Endometrial microvascular endothelial cells (primary cell): ENCODE results near the gene PKP4. TPM values are rescaled to one million over a fixed set of nuclear protein-coding genes. Genes with fewer than 3 reads are reported as not detected.

Experiments used
- in situ Hi-C: cut with HindIII; loops from 2 replicates; pipeline ENCODE4 v1.10.0; 2017; ENCODE audit warnings: low sequenced_read_pairs, low pct_unique_long_range_greater_than_20kb; ENCODE audit errors: inconsistent ontology term
- total RNA-seq: library from RNA; depleted of rRNA; stranded (reverse); fragments of >200 nt; gene quantifications from one replicate; pipeline ENCODE4 v1.2.3, GENCODE V29; 2015; ENCODE audit errors: inconsistent ontology term

PKP4 gene
- total RNA-seq, 1 donor from 2014 or later = 32.3 TPM

- in situ Hi-C loops = loop anchor here (25.0 kb wide), 1 partner anchor 121 kb away; no protein-coding TSS in a partner anchor
Measured at GRCh38 chr2:158616480-158617000, 159.8 kb downstream of the PKP4 start.

DNA sequence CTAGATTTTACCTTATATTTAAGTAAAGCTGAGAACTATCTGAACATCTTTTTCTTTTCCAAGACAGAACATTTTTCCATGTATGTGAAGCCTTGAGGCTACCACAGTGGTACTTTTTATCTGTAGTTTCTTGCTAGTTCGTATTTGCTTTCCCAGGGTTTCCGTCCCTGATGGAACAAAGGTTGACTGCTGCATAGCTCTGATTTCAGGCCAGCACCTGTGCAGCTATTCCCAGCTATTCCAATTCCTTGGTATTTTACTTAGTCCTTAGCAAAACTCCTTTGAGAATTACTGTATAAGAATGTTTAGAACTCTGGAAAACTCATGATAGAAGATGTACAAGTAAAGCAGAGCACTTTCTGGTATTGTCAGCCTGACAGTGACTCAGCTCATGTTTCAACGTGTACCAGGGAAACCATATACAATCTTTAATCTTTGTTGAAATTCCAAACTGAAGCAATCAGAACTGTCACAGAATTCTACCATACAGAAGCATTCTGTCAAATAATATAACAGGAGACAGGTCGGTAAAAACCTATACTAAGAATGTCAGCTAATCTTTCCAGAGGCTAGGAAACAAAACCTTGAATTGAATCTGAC, 162.2 kb downstream of the PKP4 start:
- in situ Hi-C loops = loop anchor here (25.0 kb wide), 1 partner anchor 118 kb away; no protein-coding TSS in a partner anchor

DNA sequence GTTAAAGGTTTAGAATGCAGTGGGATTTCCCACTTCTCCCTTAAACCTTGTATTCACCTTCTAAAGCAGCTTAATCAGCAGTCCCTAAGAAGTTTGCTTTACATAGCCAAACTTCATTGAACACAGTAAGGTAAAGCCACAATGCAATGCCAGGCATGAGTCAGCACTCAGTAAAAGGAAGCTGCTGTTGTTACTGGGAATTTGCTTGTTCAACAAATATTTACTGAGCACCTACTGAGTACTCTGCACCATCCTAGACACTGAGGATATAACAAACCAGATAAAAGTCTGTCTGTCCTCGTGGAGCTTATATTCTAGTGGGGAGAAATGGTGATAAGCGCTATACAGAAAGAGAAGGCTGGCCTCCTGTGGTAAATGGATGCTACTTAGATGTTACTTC, 162.7 kb downstream of the PKP4 start:
- in situ Hi-C loops = loop anchor here (25.0 kb wide), 1 partner anchor 118 kb away; no protein-coding TSS in a partner anchor

GRCh38 chr2:158620656-158621055, 163.9 kb downstream of the PKP4 start:
- in situ Hi-C loops = loop anchor here (25.0 kb wide), 1 partner anchor 117 kb away; no protein-coding TSS in a partner anchor

DNA sequence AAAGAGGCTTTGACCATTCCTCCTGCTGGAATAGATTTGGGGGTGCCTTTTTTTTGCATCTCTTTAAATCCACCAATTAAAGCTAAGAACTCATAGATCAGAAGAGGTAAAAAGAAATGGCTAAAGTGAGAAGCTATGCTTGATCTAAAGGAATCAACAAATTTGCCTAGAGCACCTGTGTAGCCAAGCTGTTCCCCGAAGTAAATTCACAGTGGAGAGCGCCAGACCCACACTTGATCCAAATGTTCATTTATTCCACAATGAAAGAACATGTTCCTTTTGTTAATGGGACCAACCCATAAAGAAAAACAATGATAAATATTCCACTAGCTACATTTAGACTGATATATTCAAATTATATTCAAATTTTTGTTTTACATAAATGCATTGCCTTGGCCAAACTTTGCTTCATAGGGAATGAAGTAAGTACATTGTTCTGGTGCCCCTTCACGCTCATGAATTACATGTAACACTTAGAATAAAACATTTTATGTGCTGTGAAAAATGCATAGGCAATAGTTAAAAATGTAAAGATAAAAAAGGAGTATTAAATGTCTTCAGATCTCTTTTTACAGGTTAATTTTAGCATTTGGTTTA, 167.4 kb downstream of the PKP4 start:
- in situ Hi-C loops = loop anchor here (25.0 kb wide), 1 partner anchor 113 kb away; no protein-coding TSS in a partner anchor

- in situ Hi-C loops = loop anchor here (25.0 kb wide), 1 partner anchor 112 kb away; no protein-coding TSS in a partner anchor
Measured at GRCh38 chr2:158624961-158625360, 168.2 kb downstream of the PKP4 start.

DNA sequence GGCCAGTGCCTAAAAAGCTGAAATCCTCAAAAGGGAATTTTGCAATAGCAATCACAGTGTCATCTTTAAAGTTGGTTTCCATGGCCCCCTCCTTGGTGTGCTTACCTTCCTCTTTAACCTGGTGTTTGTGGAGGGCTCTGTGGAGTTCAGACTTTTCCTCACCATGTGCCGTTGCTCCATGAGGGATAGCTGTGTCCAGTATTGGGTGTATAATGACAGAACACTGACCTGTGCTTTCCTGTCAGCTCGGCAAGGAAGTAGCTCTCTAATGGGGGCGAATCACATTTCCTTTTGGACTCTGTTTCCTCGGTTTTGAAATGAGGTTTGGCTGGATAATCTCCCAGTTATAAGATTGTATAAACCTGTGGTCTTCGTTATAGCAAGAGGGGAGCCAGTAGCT, 172.4 kb downstream of the PKP4 start:
- in situ Hi-C loops = no loop called here

GRCh38 chr2:158633261-158633660, 176.5 kb downstream of the PKP4 start:
- in situ Hi-C loops = no loop called here

DNA sequence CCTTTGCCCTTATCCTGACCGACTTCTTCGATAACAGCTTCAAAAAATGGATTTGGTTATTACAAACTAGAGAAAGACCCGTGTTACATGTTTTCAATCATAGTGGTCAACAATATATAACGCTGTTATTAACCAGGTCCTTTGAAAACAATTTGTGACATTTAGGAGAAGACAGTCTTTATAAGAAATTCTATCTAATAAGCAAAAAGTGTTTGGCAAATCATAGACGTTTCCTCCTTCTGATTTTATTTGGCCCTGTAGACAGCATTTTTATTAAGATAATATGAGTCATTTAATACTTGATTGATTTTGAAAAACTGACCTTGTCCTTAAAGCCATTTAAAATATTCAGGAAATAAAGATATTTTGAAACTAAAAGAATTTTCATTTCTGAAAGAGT, 177.9 kb downstream of the PKP4 start:
- in situ Hi-C loops = no loop called here

- in situ Hi-C loops = no loop called here
Measured at GRCh38 chr2:158635961-158636601, 179.3 kb downstream of the PKP4 start.

DNA sequence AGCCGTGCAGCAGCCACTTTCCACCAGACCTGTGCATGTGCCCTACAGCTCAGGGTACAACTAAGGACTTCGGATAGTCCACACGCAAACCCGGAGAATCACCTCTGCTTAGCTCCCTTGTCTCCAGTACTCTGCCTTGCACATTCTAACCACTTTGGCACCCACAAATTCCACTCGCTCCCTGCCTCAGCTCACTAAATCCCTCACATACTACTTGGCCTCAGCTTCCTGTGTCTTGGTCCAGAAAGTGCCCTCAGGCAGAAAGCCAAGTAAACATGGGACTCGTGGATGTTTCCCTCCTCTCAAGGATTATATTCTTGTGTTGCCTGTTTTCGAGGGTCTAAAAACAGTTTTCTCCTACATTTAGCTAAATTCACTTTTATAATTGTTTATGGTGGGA, 180.6 kb downstream of the PKP4 start:
- in situ Hi-C loops = no loop called here

DNA sequence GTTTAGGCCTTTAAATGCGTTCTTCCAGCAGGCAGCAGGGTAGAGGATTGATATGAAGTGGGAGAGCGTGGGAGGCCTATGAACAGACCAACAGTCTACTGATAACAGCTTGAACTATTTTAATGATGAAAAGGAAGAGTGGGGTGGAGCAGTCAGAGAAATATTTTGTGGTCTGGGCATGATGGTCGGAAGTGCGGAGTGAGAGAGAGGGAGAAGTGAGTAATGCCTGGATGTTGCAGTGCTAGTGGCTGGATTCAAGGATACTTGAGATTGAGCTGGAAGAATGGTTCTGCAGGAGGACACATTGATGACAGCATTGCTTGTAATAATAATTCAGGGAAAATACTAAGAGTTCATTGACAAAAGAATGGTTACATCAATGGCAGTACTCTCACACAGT, 187.4 kb downstream of the PKP4 start:
- in situ Hi-C loops = no loop called here

GRCh38 chr2:158645299-158645698, 188.5 kb downstream of the PKP4 start:
- in situ Hi-C loops = no loop called here

GRCh38 chr2:158647436-158648231, 190.9 kb downstream of the PKP4 start:
- in situ Hi-C loops = no loop called here

- in situ Hi-C loops = no loop called here
Measured at GRCh38 chr2:158649846-158650245, 193.1 kb downstream of the PKP4 start.

- in situ Hi-C loops = no loop called here
Measured at GRCh38 chr2:158650646-158651357, 194.1 kb downstream of the PKP4 start.

GRCh38 chr2:158651358-158652057, 194.8 kb downstream of the PKP4 start:
- in situ Hi-C loops = no loop called here

- in situ Hi-C loops = no loop called here
Measured at GRCh38 chr2:158655628-158656027, 198.9 kb downstream of the PKP4 start.
